Adrenal gland (tissue), 12 donors: ENCODE measurements around the gene KCNMA1. TPM values are rescaled to one million over a fixed set of nuclear protein-coding genes. Genes with fewer than 3 reads are reported as not detected.
"Not testable (repeated sequence)": the region's sequence is repeated elsewhere in the genome, so short reads cannot be mapped to it uniquely, and the experiment has no call there.

Source experiments
- DNase-seq, 7 donors: peaks; one replicate each; pipeline ENCODE4 v3.0.0-alpha.2; 2019 to 2020
- H3K27ac ChIP-seq, 5 donors: fragments of 200-600 bp; sonication (generic) in 4 of 5; 1 replicate in 3 of 5; 2 replicates in 2 of 5; pipeline versions ENCODE4 v1.5.1 to v1.8.0; 2016 to 2020; ENCODE audit warnings: mild to moderate bottlenecking in 1 of 5
- H3K27me3 ChIP-seq: fragments of 200-600 bp; 2 replicates; pipeline ENCODE4 v1.8.0; 2021
- H3K36me3 ChIP-seq, 2 donors: fragments of 200-600 bp; replicated peaks in 1 of 2; 1 replicate in 1 of 2; 2 replicates in 1 of 2; pipeline versions ENCODE4 v1.5.1 to v1.8.0; 2018 to 2022
- H3K4me1 ChIP-seq, 2 donors: fragments of 200-600 bp; replicated peaks in 1 of 2; 1 replicate in 1 of 2; 2 replicates in 1 of 2; pipeline versions ENCODE4 v1.5.1 to v1.8.0; 2018 to 2021
- H3K4me3 ChIP-seq, 4 donors: fragments of 200-600 bp; sonication (generic) in 3 of 4; one replicate each; pipeline ENCODE4 v1.5.1; 2016 to 2018
- H3K9me3 ChIP-seq, 3 donors: fragments of 200-600 bp; sonication (generic) in 1 of 3; replicated peaks in 1 of 3; 1 replicate in 2 of 3; 2 replicates in 1 of 3; pipeline versions ENCODE4 v1.5.1 to v1.8.0; 2016 to 2021
- POLR2A ChIP-seq, 2 donors: fragments of 450-650 bp; IDR thresholded peaks; one replicate each; pipeline ENCODE4 v1.6.1; 2017; ENCODE audit warnings: antibody characterized with exemption in 2 of 2, mild to moderate bottlenecking in 2 of 2, moderate library complexity in 1 of 2
- WGBS, 4 donors: extraction: QIAGEN DNeasy Blood & Tissue Kit in 2 of 4; methylation state at CpG; one replicate each; pipeline versions ENCODE4 v1.1.5 to v1.1.7; 2013 to 2017; 5-methylcytosine and 5-hydroxymethylcytosine counted together
- intact Hi-C, 2 donors: fragments of 100-400 bp; cut with DNase I; formaldehyde crosslinking; loops; one replicate each; pipeline versions ENCODE4 v1.14.1 to v1.15.0; 2022 to 2023
- polyA plus RNA-seq, 3 donors: library from polyadenylated mRNA; stranded (reverse); fragments of 200-250 nt in 2 of 3; fragments of 350-450 nt in 1 of 3; fragmentation: Illumina TruSeq in 1 of 3; extraction: RNeasy Lipid Tissue Mini Kit (QIAGEN cat#74804) in 1 of 3; gene quantifications; one replicate each; pipeline ENCODE4 v1.2.3, GENCODE V29; 2013 to 2014
- total RNA-seq, 9 donors: library from RNA; depleted of rRNA in 4 of 9; stranded (reverse); fragments of >200 nt in 4 of 9; fragments of 120-200 nt in 1 of 9; fragmentation: NEBNext Ultra II Directional in 1 of 9; extraction: Animal tissue kit (Norgen Biotek cat#: 25700) in 1 of 9; gene quantifications; one replicate each; pipeline versions ENCODE4 v1.1.0 to v1.2.4, GENCODE V29; 2013 to 2023
- TF ChIP-seq, protein P1 (sequence below), 6 experiments: fragments of 450-650 bp in 4 of 6; fragments of 200-600 bp in 2 of 6; sonication (generic) in 1 of 6; IDR thresholded peaks; 1 replicate in 5 of 6; 2 replicates in 1 of 6; pipeline versions ENCODE4 v1.5.1 to v1.8.0; 2016 to 2021; ENCODE audit warnings: antibody characterized with exemption in 6 of 6, mild to moderate bottlenecking in 2 of 6, moderate library complexity in 1 of 6
- donor health status: healthy with polysubstance abuse.
- donor health status: Bipolar disorder and iron deficiency.
- donor health status: DM: yes; HTN: yes; CAD: no.
- donor health status: DM: no; HTN: no; CAD: no.
- donor health status: DM: no; HTN: no; CAD: no.
- donor health status: DM: yes; HTN: yes; CAD: no.

The KCNMA1 gene
- total and polyA plus RNA-seq, 12 donors, result 6.4 to 37.7 (median 13.4) TPM

DNA sequence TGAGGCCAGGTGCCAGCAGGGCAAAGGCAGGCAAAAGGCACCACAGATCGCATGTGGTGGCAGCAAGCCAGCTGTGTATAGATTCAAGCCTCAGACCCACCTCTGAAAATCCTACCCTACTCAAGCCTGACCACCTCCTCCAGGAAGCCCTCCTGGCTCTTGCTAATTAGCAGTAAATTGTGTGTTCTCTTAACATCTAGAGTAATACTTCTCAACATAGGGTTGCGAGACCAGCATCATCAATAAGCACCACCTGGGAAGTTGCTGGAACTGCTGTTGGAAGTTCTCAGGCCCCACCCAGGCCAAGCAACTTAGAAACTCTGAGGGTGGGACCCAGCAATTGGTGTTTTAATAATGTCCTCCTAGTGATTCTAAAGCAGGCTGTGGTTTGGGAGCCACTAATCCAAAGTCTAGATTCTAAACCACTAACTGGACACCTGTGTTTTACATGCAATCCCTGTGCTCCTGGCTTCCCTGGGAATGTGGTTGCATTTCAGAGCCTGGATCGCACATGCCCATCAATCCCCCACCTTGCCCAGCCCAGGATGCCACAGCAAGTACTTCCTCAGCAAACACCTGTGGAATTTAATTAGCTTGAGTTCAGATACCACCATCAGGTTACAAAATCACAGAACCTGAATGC lies 46.2 kb downstream of the KCNMA1 start:
- H3K27me3 ChIP-seq, result no peaks in the 10 kb centered on the region
- intact Hi-C loops, result no loop called here
- peak overlapping the region in 2 of 5 donors; percentile 6 to 21 for H3K27ac ChIP-seq
- DNase-seq, result no peak
- WGBS, 4 donors, result 78 to 100% (median 80%) methylated on average over 1 to 3 of the region's 3 CpGs
- no peaks in the 10 kb centered on the region for H3K9me3 ChIP-seq
- TF ChIP-seq, protein P1, sequence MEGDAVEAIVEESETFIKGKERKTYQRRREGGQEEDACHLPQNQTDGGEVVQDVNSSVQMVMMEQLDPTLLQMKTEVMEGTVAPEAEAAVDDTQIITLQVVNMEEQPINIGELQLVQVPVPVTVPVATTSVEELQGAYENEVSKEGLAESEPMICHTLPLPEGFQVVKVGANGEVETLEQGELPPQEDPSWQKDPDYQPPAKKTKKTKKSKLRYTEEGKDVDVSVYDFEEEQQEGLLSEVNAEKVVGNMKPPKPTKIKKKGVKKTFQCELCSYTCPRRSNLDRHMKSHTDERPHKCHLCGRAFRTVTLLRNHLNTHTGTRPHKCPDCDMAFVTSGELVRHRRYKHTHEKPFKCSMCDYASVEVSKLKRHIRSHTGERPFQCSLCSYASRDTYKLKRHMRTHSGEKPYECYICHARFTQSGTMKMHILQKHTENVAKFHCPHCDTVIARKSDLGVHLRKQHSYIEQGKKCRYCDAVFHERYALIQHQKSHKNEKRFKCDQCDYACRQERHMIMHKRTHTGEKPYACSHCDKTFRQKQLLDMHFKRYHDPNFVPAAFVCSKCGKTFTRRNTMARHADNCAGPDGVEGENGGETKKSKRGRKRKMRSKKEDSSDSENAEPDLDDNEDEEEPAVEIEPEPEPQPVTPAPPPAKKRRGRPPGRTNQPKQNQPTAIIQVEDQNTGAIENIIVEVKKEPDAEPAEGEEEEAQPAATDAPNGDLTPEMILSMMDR (IDR thresholded peaks at IDR 0.05), result no peak
- TF ChIP-seq POLR2A (IDR thresholded peaks at IDR 0.05), result no peak
- no peaks in the 10 kb centered on the region for H3K36me3 ChIP-seq
- no peak overlapping the region for H3K4me3 ChIP-seq
- peaks cover 0 to 24% of the 10 kb centered on the region in 2 donors for H3K4me1 ChIP-seq

DNA sequence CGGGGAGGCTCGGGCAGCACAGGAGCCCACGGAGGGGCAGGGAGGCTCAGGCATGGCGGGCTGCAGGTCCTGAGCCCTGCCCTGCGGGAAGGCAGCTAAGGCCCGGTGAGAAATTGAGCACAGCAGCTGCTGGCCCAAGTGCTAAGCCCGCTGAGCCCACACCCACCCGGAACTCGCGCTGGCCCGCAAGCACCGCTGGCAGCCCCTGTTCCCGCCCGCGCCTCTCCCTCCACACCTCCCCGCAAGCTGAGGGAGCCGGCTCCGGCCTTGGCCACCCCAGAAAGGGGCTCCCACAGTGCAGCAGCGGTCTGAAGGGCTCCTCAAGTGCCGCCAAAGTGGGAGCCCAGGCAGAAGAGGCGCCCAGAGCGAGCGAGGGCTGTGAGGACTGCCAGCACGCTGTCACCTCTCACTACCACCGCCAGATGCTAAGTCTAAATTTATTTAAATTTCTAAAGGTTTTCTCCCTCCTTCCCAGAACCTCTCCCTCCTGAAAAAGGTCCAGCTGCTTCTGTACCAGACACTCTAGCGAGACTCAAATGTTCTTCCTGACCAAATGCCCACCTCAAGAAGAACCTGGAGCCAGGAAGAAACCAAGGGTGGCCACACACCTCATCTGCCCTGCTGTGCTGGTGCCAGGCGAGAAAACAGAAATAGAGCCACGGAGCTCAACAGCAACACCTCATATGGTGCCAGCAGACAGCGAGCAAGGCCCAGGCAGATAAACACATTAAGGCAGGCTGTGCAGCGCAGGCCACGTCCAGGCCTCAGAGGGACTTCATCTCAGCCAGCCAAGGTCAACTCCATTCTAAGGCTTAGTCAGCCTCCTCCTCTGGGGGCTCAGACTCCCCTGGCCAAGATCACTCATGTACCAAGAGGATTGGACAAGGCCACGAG lies 47.0 kb downstream of the KCNMA1 start:
- H3K27me3 ChIP-seq, result no peaks in the 10 kb centered on the region
- H3K9me3 ChIP-seq, result no peaks in the 10 kb centered on the region
- no peak overlapping the region for H3K4me3 ChIP-seq
- peak overlapping the region in 2 of 5 donors; percentile 6 to 21 for H3K27ac ChIP-seq
- H3K36me3 ChIP-seq, result no peaks in the 10 kb centered on the region
- H3K4me1 ChIP-seq, result peaks cover 0 to 28% of the 10 kb centered on the region in 2 donors
- TF ChIP-seq, protein P1 (IDR thresholded peaks at IDR 0.05), result no peak
- no peak for TF ChIP-seq POLR2A (IDR thresholded peaks at IDR 0.05)
- intact Hi-C loops, result no loop called here
- DNase-seq, result peak in 6 of 7 donors; percentile 42 to 80 (median 58)
- 78 to 83% (median 80%) methylated on average over 10 to 32 of the region's 32 CpGs for WGBS, 4 donors

DNA sequence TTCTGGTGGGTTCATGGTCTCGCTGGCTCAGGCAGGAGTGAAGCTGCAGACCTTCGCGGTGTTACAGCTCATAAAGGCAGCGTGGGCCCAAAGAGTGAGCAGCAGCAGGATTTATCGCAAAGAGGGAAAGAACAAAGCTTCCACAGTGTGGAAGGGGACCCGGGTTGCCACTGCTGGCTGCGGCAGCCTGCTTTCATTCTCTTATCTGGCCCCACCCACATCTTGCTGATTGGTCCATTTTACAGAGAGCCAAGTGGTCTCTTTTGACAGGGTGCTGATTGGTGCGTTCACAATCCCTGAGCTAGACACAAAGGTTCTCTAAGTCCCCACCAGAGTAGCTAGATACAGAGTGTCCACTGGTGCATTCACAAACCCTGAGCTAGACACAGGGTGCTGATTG lies 47.9 kb downstream of the KCNMA1 start:
- intact Hi-C loops, result not testable (repeated sequence)
- H3K4me1 ChIP-seq, result peaks cover 0 to 28% of the 10 kb centered on the region in 2 donors

DNA sequence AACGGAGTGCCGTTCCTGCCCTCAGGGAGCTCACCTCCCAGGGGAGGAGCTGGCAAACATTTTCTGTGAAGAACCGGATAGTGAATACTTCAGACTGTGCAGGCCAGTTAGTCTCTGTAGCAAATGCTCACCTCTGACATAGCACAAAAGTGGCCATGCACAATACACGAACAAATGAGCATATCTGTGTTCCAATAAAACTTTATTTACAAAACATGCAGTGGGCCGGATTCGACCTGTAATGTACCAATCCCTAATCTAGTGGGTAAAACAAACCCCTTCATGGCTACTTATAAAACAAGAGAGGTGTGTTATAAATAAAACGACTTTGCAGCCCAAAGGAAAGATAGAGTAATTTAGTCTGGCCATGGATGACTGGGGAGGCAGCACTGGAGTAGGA lies 48.7 kb downstream of the KCNMA1 start:
- 92 to 93% (median 92%) methylated on average over 7 of the region's 7 CpGs for WGBS, 4 donors
- TF ChIP-seq, protein P1 (IDR thresholded peaks at IDR 0.05), result no peak
- no peak for TF ChIP-seq POLR2A (IDR thresholded peaks at IDR 0.05)
- Histone ChIP-seq H3K4me1 (peaks cover 0 to 28% of the 10 kb centered on the region in 2 donors), H3K9me3 (no peaks in the 10 kb centered on the region), H3K36me3 (no peaks in the 10 kb centered on the region), H3K4me3 (no peak overlapping the region), H3K27me3 (no peaks in the 10 kb centered on the region), H3K27ac (no peak overlapping the region)
- intact Hi-C loops, result no loop called here
- DNase-seq, result no peak

More for the DNA sequence above, 47.9 kb downstream of the KCNMA1 start:
- H3K9me3 ChIP-seq, H3K36me3 ChIP-seq, DNase-seq, H3K27me3 ChIP-seq, H3K4me3 ChIP-seq, H3K27ac ChIP-seq: not testable (repeated sequence)
- 93 to 96% (median 93%) methylated on average over 8 of the region's 8 CpGs for WGBS, 4 donors
